Measurements from ENCODE around the gene PGLYRP2.

The PGLYRP2 gene

DNA sequence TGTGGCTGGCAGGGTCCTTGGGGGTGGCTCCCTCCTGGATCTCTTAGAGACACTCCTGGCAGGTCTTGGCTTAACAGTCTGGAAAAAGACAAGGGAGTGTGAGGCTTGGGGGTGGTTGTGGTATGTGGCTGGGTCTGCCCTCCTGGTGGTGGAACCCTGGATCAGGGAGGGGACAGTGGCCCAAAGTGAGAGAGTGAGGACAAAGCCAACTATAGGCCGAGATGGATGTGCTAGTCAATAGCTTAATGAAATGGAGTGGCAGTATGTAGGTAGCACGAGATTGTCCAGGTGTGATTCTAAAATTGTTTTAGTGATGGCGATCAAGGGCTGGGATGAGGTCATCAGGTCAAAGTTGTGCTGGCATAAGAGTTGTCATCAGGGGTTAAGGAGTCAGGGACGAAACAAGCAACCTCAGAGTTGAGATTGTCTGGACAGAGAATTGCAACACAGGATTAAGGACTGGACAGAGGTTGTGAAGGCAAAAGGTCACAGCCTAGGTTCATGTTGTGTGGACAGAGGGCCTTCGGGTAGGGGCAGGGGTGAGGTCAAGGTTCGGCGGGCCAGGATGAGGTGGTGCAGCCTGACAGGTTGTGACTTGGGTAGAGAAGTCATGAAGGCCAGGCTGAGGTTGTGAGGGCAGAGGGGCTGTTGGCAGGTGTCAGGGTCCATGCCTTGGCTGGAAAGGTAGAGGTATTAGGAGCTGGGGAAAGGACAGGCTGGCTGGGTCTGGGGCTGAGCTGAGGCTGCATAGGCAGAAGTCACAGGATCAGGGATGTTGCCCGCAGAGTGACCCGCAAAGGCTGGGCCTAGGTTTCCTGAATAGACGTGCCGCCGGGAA is 10.4 kb downstream of the PGLYRP2 start:
- H2BK12ac ChIP-seq (ENCODE audit: low read length), result no peak overlapping the region
- no peaks in the 10 kb centered on the region for H3K4me1 ChIP-seq (ENCODE audit: control insufficient read depth in 1 of 2, insufficient read depth in 2 of 2, low read length in 2 of 2)
- H3K36me3 ChIP-seq (ENCODE audit: control insufficient read depth in 1 of 2, insufficient read depth in 2 of 2, low read length in 2 of 2), result no peaks in the 10 kb centered on the region
- no peak overlapping the region for H4K8ac ChIP-seq (ENCODE audit: low read depth, low read length)
- H4K12ac ChIP-seq (ENCODE audit: low read depth, low read length), result no peak overlapping the region
- H2BK120ac ChIP-seq (ENCODE audit: insufficient read depth, low read length, poor library complexity), result no peak overlapping the region
- WGBS (ENCODE audit: extremely low coverage, insufficient coverage, insufficient read length), result no CpG with 5 or more reads among the region's 12 CpGs
- no peaks in the 10 kb centered on the region for H3K79me1 ChIP-seq (ENCODE audit: low read length)
- H3K4me2 ChIP-seq (ENCODE audit: low read length), result no peak overlapping the region
- no peak overlapping the region for H3K4ac ChIP-seq (ENCODE audit: low read depth, low read length)
- no peak overlapping the region for H3K4me3 ChIP-seq (ENCODE audit: low read depth, low read length)
- H2BK5ac ChIP-seq (ENCODE audit: low read depth, low read length, poor library complexity), result no peak overlapping the region
- H3K9ac ChIP-seq (ENCODE audit: low read length), result no peak overlapping the region
- H3K23ac ChIP-seq (ENCODE audit: low read length), result no peak overlapping the region
- H2AFZ ChIP-seq (ENCODE audit: insufficient read depth, low read length, poor library complexity), result no peak overlapping the region
- H3K14ac ChIP-seq (ENCODE audit: low read length), result no peak overlapping the region
- peaks cover 14% of the 10 kb centered on the region for H3K9me3 ChIP-seq (ENCODE audit: insufficient read depth, low read depth, low read length)
- no peaks in the 10 kb centered on the region for H3K79me2 ChIP-seq (ENCODE audit: control insufficient read depth, insufficient read depth, low read length, poor library complexity)
- H3K27me3 ChIP-seq (ENCODE audit: insufficient read depth, low read length), result peaks cover 20% of the 10 kb centered on the region
- DNase-seq, result no peak
- no peak overlapping the region for H2AK5ac ChIP-seq (ENCODE audit: low read length)
- H3K18ac ChIP-seq (ENCODE audit: low read length), result no peak overlapping the region
- no peak overlapping the region for H4K91ac ChIP-seq (ENCODE audit: low read depth, low read length)
- H3K27ac ChIP-seq (ENCODE audit: low read depth, low read length), result no peak overlapping the region

DNA sequence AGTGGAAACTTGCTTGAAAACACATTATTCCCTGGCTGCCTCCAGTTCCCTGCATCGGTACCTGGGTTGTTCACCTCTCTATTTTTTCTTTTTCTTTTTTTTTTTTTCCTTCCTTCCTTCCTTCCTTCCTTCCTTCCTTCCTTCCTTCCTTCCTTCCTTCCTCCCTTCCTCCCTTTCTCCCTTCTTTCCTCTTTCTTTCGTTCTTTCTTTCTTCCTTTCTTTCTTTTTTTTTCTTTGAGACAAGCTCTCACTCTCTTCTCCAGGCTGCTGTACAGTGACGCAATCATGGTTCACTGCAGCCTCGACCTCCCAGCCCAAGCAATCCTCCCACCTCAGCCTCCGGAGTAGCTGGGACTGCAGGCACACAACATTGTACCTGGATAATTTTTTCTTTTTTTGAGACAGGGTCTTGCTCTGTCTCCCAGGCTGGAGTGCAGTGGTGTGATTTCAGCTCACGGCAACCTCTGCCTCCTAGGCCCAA is 11.5 kb downstream of the PGLYRP2 start:
- no CpG with 5 or more reads among the region's 6 CpGs for WGBS (ENCODE audit: extremely low coverage, insufficient coverage, insufficient read length)
- Histone ChIP-seq H3K79me1 (ENCODE audit: low read length) (no peaks in the 10 kb centered on the region), H3K79me2 (ENCODE audit: control insufficient read depth, insufficient read depth, low read length, poor library complexity) (no peaks in the 10 kb centered on the region), H3K18ac (ENCODE audit: low read length) (no peak overlapping the region), H3K14ac (ENCODE audit: low read length) (no peak overlapping the region), H3K9ac (ENCODE audit: low read length) (no peak overlapping the region), H4K8ac (ENCODE audit: low read depth, low read length) (no peak overlapping the region), H3K23ac (ENCODE audit: low read length) (no peak overlapping the region), H2AFZ (ENCODE audit: insufficient read depth, low read length, poor library complexity) (no peak overlapping the region), H2BK5ac (ENCODE audit: low read depth, low read length, poor library complexity) (no peak overlapping the region), H4K91ac (ENCODE audit: low read depth, low read length) (no peak overlapping the region), H3K9me3 (ENCODE audit: insufficient read depth, low read depth, low read length) (peaks cover 14% of the 10 kb centered on the region), H3K36me3 (ENCODE audit: control insufficient read depth in 1 of 2, insufficient read depth in 2 of 2, low read length in 2 of 2) (no peaks in the 10 kb centered on the region), H3K4me1 (ENCODE audit: control insufficient read depth in 1 of 2, insufficient read depth in 2 of 2, low read length in 2 of 2) (no peaks in the 10 kb centered on the region), H3K4me3 (ENCODE audit: low read depth, low read length) (no peak overlapping the region), H3K27me3 (ENCODE audit: insufficient read depth, low read length) (peaks cover 20% of the 10 kb centered on the region), H2BK12ac (ENCODE audit: low read length) (no peak overlapping the region), H2BK120ac (ENCODE audit: insufficient read depth, low read length, poor library complexity) (no peak overlapping the region), H3K4ac (ENCODE audit: low read depth, low read length) (no peak overlapping the region), H3K4me2 (ENCODE audit: low read length) (no peak overlapping the region), H3K27ac (ENCODE audit: low read depth, low read length) (no peak overlapping the region), H2AK5ac (ENCODE audit: low read length) (no peak overlapping the region), H4K12ac (ENCODE audit: low read depth, low read length) (no peak overlapping the region)
- DNase-seq, result no peak

DNA sequence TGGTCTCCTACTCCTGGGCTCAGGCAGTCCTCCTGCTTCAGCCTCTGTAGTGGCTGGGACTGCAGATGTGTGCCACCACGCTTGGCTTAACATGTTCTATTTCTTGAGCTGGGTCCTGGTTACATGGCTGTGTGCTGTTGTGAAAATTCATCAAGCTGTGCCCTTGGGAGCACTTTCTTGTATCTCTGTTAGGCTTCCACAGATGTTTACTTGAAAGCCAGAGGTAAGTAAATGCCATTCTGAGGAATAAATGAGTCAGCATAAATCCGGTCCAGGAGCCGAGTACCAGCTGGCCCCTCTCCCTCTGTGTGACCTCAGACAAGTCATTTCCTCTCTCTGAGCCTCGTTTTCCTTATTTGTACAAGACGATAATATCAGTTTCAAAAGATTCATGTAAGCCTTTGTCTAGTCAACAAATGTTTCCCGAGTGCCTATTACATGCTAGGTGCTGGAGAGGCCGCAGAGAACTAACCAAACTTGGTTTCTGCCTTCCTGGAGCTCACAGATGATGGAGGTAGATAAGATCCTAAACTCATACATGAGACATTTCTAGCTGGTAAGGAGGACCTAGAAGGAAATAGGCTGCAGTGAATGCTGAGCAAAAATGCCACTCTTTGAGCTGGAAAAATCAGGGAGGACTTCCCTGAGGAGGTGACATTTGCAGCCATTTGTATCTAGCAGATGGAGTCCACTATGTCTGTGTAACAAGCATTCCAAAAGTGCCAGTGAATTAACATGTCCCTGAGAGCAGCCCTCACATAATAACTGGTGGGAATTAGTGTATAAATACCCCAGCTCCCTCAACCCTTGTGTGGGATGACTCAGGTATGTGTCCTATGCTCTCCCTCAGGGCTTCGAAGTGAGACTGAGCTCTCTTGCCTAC is 12.2 kb downstream of the PGLYRP2 start:
- H3K4me1 ChIP-seq (ENCODE audit: control insufficient read depth in 1 of 2, insufficient read depth in 2 of 2, low read length in 2 of 2), result no peaks in the 10 kb centered on the region
- H3K27me3 ChIP-seq (ENCODE audit: insufficient read depth, low read length), result peaks cover 20% of the 10 kb centered on the region
- no peak overlapping the region for H3K14ac ChIP-seq (ENCODE audit: low read length)

DNA sequence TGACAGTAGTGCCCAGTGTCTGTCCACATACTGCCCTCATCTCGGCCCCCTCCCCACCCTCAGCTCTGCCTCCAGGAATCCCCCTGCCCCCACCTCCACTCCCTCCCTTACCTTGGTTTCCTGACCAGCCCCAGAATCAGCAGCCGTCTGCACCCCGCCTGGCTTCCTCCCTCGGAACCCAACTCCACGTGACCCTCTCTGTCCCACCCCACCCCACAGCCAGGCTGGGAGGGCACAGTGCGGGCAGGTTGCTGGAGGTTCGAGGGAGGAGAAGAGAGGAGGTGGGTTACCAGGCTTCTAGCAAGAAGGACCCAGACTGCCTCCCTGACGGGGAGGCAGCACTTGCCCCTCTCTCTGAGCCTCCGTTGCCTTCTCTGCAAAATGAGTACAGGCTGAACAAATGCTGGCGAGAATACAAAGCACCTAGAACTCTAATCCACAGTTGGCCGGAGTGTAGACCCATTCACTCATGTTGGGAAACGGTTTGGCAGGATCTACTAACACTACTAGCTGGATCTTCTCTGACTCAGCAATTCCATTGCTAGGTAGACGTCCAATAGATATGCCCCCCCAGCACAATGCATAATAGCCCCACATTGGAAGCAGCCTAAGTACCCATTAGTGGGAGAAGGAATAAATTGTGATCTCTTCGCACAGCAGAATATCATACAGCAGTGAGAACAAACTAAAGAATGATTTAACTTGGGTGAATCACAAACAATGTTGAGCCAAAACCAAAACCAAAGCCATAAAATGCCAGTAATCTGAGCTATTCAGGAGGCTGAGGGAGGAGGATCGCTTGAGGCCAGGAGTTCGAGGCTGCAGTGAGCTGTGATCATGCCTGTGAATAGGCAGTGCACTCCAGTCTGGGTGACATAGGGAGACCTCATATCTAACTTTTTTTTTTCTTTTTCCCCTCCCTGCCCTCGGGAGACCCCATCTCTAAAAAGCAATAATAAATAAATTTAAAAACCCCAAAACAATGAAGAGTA is 14.6 kb downstream of the PGLYRP2 start, which contains the start of gene RASAL3:
TSS of gene RASAL3 (minus strand) at position 151 of the 992 bp plus-strand sequence. CDS start 186 bp downstream, outside the sequence.
- Histone ChIP-seq H3K4me2 (ENCODE audit: low read length) (no peak within 1 kb of the TSS), H3K9me3 (ENCODE audit: insufficient read depth, low read depth, low read length) (peaks cover 9% of the 10 kb centered on the region), H3K23ac (ENCODE audit: low read length) (no peak within 1 kb of the TSS), H3K79me2 (ENCODE audit: control insufficient read depth, insufficient read depth, low read length, poor library complexity) (no peaks in the 10 kb centered on the region), H3K27me3 (ENCODE audit: insufficient read depth, low read length) (peaks cover 20% of the 10 kb centered on the region), H3K4me3 (ENCODE audit: low read depth, low read length) (no peak within 1 kb of the TSS), H3K79me1 (ENCODE audit: low read length) (no peaks in the 10 kb centered on the region), H2BK120ac (ENCODE audit: insufficient read depth, low read length, poor library complexity) (no peak within 1 kb of the TSS), H2AFZ (ENCODE audit: insufficient read depth, low read length, poor library complexity) (no peak within 1 kb of the TSS), H3K4ac (ENCODE audit: low read depth, low read length) (no peak within 1 kb of the TSS), H3K36me3 (ENCODE audit: control insufficient read depth in 1 of 2, insufficient read depth in 2 of 2, low read length in 2 of 2) (no peaks in the 10 kb centered on the region), H4K91ac (ENCODE audit: low read depth, low read length) (no peak within 1 kb of the TSS), H4K12ac (ENCODE audit: low read depth, low read length) (no peak within 1 kb of the TSS), H2AK5ac (ENCODE audit: low read length) (no peak within 1 kb of the TSS), H3K18ac (ENCODE audit: low read length) (no peak within 1 kb of the TSS), H3K27ac (ENCODE audit: low read depth, low read length) (no peak within 1 kb of the TSS), H3K14ac (ENCODE audit: low read length) (no peak within 1 kb of the TSS), H3K4me1 (ENCODE audit: control insufficient read depth in 1 of 2, insufficient read depth in 2 of 2, low read length in 2 of 2) (no peaks in the 10 kb centered on the region), H4K8ac (ENCODE audit: low read depth, low read length) (no peak within 1 kb of the TSS), H2BK5ac (ENCODE audit: low read depth, low read length, poor library complexity) (no peak within 1 kb of the TSS), H3K9ac (ENCODE audit: low read length) (no peak within 1 kb of the TSS), H2BK12ac (ENCODE audit: low read length) (no peak within 1 kb of the TSS)
- no CpG with 5 or more reads among the region's 17 CpGs for WGBS (ENCODE audit: extremely low coverage, insufficient coverage, insufficient read length)
- no peak for DNase-seq

More for the DNA sequence above, 12.2 kb downstream of the PGLYRP2 start:
- H3K9me3 ChIP-seq (ENCODE audit: insufficient read depth, low read depth, low read length), result peaks cover 14% of the 10 kb centered on the region
- no peak overlapping the region for H3K4me3 ChIP-seq (ENCODE audit: low read depth, low read length)
- no peak overlapping the region for H3K4ac ChIP-seq (ENCODE audit: low read depth, low read length)
- no CpG with 5 or more reads among the region's 8 CpGs for WGBS (ENCODE audit: extremely low coverage, insufficient coverage, insufficient read length)
- no peak overlapping the region for H3K9ac ChIP-seq (ENCODE audit: low read length)
- no peaks in the 10 kb centered on the region for H3K79me1 ChIP-seq (ENCODE audit: low read length)
- H3K4me2 ChIP-seq (ENCODE audit: low read length), result no peak overlapping the region
- no peak overlapping the region for H4K12ac ChIP-seq (ENCODE audit: low read depth, low read length)
- H2BK5ac ChIP-seq (ENCODE audit: low read depth, low read length, poor library complexity), result no peak overlapping the region
- H2BK120ac ChIP-seq (ENCODE audit: insufficient read depth, low read length, poor library complexity), result no peak overlapping the region
- H3K36me3 ChIP-seq (ENCODE audit: control insufficient read depth in 1 of 2, insufficient read depth in 2 of 2, low read length in 2 of 2), result no peaks in the 10 kb centered on the region
- no peak overlapping the region for H2AK5ac ChIP-seq (ENCODE audit: low read length)
- H4K91ac ChIP-seq (ENCODE audit: low read depth, low read length), result no peak overlapping the region
- H2AFZ ChIP-seq (ENCODE audit: insufficient read depth, low read length, poor library complexity), result no peak overlapping the region
- H3K79me2 ChIP-seq (ENCODE audit: control insufficient read depth, insufficient read depth, low read length, poor library complexity), result no peaks in the 10 kb centered on the region
- peak in 1 of 2 donors; percentile 19 for DNase-seq
- no peak overlapping the region for H2BK12ac ChIP-seq (ENCODE audit: low read length)
- no peak overlapping the region for H4K8ac ChIP-seq (ENCODE audit: low read depth, low read length)
- H3K18ac ChIP-seq (ENCODE audit: low read length), result no peak overlapping the region
- no peak overlapping the region for H3K27ac ChIP-seq (ENCODE audit: low read depth, low read length)
- H3K23ac ChIP-seq (ENCODE audit: low read length), result no peak overlapping the region

All from trophoblast cell (in vitro differentiated cells and primary cell).